HG03103 (cell line): Measurements from ENCODE around the gene POLL.
"Not testable (repeated sequence)": the region's sequence is repeated elsewhere in the genome, so short reads cannot be mapped to it uniquely, and the experiment has no call there.

ENCODE experiments used
- ATAC-seq: cut with Tn5 transposase; IDR thresholded peaks from one replicate; pipeline ENCODE4 v1.9.1; 2021; ENCODE audit warnings: low read depth; ENCODE audit not compliant: unreplicated experiment

The POLL gene

GRCh38 chr10:101612086-101612485, 24.0 kb upstream of the POLL start:
- ATAC-seq, result no peak

GRCh38 chr10:101611096-101611905, 23.2 kb upstream of the POLL start:
- ATAC-seq, result no peak

GRCh38 chr10:101609481-101609880, 21.4 kb upstream of the POLL start:
- no peak for ATAC-seq

GRCh38 chr10:101607124-101607523, 19.1 kb upstream of the POLL start:
- no peak for ATAC-seq

- ATAC-seq, result no peak
These were observed 14.8 kb upstream of the POLL start for GRCh38 chr10:101602761-101603398.

- no peak for ATAC-seq
These were observed 13.5 kb upstream of the POLL start for GRCh38 chr10:101601541-101601940.

- ATAC-seq, result no peak
These were observed 9.2 kb upstream of the POLL start for GRCh38 chr10:101597091-101597900.

GRCh38 chr10:101595591-101596433, 7.8 kb upstream of the POLL start:
- ATAC-seq, result no peak

GRCh38 chr10:101593331-101593730, 5.3 kb upstream of the POLL start:
- not testable (repeated sequence) for ATAC-seq

- no peak for ATAC-seq
These were observed 822 bp upstream of the POLL start for GRCh38 chr10:101588879-101589278.

GRCh38 chr10:101585841-101586240, 2.2 kb downstream of the POLL start:
- ATAC-seq, result no peak

GRCh38 chr10:101580486-101581399, 7.3 kb downstream of the POLL start:
- ATAC-seq, result no peak

- no peak for ATAC-seq
These were observed 8.6 kb downstream of the POLL start for GRCh38 chr10:101579516-101579870.

GRCh38 chr10:101578803-101579515, 9.1 kb downstream of the POLL start:
- no peak for ATAC-seq

GRCh38 chr10:101578192-101578591, 9.9 kb downstream of the POLL start:
- no peak for ATAC-seq

GRCh38 chr10:101577121-101577871, 10.8 kb downstream of the POLL start:
- no peak for ATAC-seq

- ATAC-seq, result no peak
These were observed 11.7 kb downstream of the POLL start for GRCh38 chr10:101576211-101576863.
